WTC11 (cell line): ENCODE data around the gene UBE2J2. TPM values are rescaled to one million over a fixed set of nuclear protein-coding genes. Genes with fewer than 3 reads are reported as not detected.
A peak's percentile ranks its signal among the peaks of the same experiment; 100 is the strongest.

Source experiments
- ATAC-seq: fragments of 200-7000 bp; cut with Tn5 transposase; 2 replicates; pipeline ENCODE4 v1.10.0; 2021; ENCODE audit warnings: mild to moderate bottlenecking, moderate library complexity
- CTCF ChIA-PET: fragments of 300-600 bp; sonication (Branson Sonifier 250); formaldehyde crosslinking; loops from one replicate; lab custom pipeline; 2021; ENCODE audit warnings: antibody characterized with exemption; lab: Charles Lee
- POLR2A ChIA-PET: fragments of 350-600 bp; sonication (Branson Sonifier 250); formaldehyde crosslinking; loops from one replicate; lab custom pipeline; 2021; ENCODE audit warnings: antibody characterized with exemption; lab: Charles Lee
- DNase-seq: peaks from one replicate; pipeline ENCODE4 v3.0.0; 2021; ENCODE audit warnings: low spot score
- H3K27ac Mint-ChIP-seq: 2 replicates; pipeline ENCODE4 v1.8.0; 2021; ENCODE audit warnings: mixed read lengths
- H3K27me3 Mint-ChIP-seq: 2 replicates; pipeline ENCODE4 v1.8.0; 2021; ENCODE audit warnings: low read depth, mild to moderate bottlenecking, moderate library complexity, mixed read lengths
- H3K36me3 Mint-ChIP-seq: 2 replicates; pipeline ENCODE4 v1.8.0; 2021; ENCODE audit warnings: mixed read lengths
- H3K4me1 Mint-ChIP-seq: 2 replicates; pipeline ENCODE4 v1.8.0; 2022; ENCODE audit warnings: mixed read lengths
- H3K4me3 Mint-ChIP-seq: 2 replicates; pipeline ENCODE4 v1.8.0; 2021; ENCODE audit warnings: mild to moderate bottlenecking, moderate library complexity, mixed read lengths
- H3K9me3 Mint-ChIP-seq: 2 replicates; pipeline ENCODE4 v1.8.0; 2021; ENCODE audit warnings: mixed read lengths
- CBFB ChIP-seq: sonication (generic); formaldehyde crosslinking; IDR thresholded peaks from 2 replicates; pipeline ENCODE4 v1.8.1; 2022; ENCODE audit warnings: mild to moderate bottlenecking, low read depth, missing genetic modification reagents
- PRRX2 ChIP-seq: fragments of 250-450 bp; sonication (Bioruptor Pico); IDR thresholded peaks from 2 replicates; pipeline ENCODE4 v1.8.0; 2021; ENCODE audit warnings: mild to moderate bottlenecking
- ZNF138 ChIP-seq: sonication (generic); formaldehyde crosslinking; conservative IDR thresholded peaks from 2 replicates; pipeline ENCODE4 v1.8.1; 2022; ENCODE audit warnings: mild to moderate bottlenecking, moderate library complexity, missing genetic modification reagents
- total RNA-seq: library from RNA; stranded (reverse); gene quantifications from 3 replicates; pipeline ENCODE4 v1.2.3, GENCODE V29; 2021
- TF ChIP-seq, protein P1 (sequence below): sonication (generic); formaldehyde crosslinking; IDR thresholded peaks from 2 replicates; pipeline ENCODE4 v1.8.1; 2023; ENCODE audit warnings: mild to moderate bottlenecking, missing genetic modification reagents
- TF ChIP-seq, protein P2 (sequence below): sonication (generic); formaldehyde crosslinking; IDR thresholded peaks from 2 replicates; pipeline ENCODE4 v1.8.1; 2022; ENCODE audit warnings: missing genetic modification reagents, borderline replicate concordance
- TF ChIP-seq, protein P3 (sequence below): fragments of 250-450 bp; sonication (Bioruptor Pico); IDR thresholded peaks from 2 replicates; pipeline ENCODE4 v1.8.0; 2021; ENCODE audit warnings: mild to moderate bottlenecking

UBE2J2 gene
- total RNA-seq, 1 experiment from 2014 or later, result 72.2 TPM

DNA sequence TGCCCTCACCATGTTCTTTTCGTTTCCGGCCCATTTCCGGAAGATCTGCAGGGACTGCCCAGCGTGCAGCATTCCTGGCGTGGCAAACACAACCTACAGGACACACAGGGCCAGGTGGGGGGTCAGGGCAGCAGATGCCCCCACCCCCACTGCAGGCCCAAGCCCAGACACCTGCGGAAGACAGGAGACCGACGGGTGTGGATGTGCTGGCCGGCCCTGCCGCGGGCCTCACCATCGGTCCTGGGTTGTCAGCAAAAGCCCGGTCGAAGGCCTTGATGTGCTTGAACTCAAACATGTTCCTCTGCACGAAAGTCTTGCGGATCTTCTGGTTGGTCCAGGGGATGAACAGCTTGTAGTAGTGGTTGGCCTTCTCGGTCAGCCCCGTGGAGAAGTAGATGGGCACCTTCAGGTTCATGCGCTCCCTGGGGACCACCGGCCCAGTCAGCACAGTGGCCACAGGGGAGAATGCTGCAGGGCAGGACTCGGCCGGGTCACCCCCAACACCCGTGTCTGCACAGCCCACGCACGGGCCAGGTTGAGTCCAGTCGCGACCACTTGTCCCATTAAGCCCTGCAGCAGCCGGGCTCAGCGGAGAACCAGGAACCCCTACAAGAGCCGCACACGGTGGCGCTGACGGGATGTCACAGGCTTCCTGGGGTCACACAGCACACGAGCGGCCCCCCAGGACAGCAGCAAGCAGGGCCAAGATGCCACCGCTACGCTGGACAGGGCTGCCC lies 40.0 kb upstream of the UBE2J2 start:
- CTCF ChIA-PET, result interaction anchor here (1.4 kb wide), 1 partner anchor 22 kb away, joined by 5 read pairs; no protein-coding TSS in a partner anchor
- Mint-ChIP-seq H3K9me3 (no peaks in the 10 kb centered on the region), H3K36me3 (peaks cover 16% of the 10 kb centered on the region), H3K4me1 (peaks cover 15% of the 10 kb centered on the region), H3K4me3 (no peak overlapping the region), H3K27ac (no peak overlapping the region), H3K27me3 (no peaks in the 10 kb centered on the region)
- POLR2A ChIA-PET, result no interaction called here
- TF ChIP-seq CBFB (CRISPR knock-in tag), result no peak
- TF ChIP-seq, protein P1, sequence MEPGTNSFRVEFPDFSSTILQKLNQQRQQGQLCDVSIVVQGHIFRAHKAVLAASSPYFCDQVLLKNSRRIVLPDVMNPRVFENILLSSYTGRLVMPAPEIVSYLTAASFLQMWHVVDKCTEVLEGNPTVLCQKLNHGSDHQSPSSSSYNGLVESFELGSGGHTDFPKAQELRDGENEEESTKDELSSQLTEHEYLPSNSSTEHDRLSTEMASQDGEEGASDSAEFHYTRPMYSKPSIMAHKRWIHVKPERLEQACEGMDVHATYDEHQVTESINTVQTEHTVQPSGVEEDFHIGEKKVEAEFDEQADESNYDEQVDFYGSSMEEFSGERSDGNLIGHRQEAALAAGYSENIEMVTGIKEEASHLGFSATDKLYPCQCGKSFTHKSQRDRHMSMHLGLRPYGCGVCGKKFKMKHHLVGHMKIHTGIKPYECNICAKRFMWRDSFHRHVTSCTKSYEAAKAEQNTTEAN (CRISPR knock-in tag), result 0 out of 2 replicates have a peak, but pooled peaks have one; percentile 3
- no peak for TF ChIP-seq PRRX2 (CRISPR knock-in tag)
- no peak for TF ChIP-seq ZNF138 (CRISPR knock-in tag)
- DNase-seq (no peak), ATAC-seq (no peak)

DNA sequence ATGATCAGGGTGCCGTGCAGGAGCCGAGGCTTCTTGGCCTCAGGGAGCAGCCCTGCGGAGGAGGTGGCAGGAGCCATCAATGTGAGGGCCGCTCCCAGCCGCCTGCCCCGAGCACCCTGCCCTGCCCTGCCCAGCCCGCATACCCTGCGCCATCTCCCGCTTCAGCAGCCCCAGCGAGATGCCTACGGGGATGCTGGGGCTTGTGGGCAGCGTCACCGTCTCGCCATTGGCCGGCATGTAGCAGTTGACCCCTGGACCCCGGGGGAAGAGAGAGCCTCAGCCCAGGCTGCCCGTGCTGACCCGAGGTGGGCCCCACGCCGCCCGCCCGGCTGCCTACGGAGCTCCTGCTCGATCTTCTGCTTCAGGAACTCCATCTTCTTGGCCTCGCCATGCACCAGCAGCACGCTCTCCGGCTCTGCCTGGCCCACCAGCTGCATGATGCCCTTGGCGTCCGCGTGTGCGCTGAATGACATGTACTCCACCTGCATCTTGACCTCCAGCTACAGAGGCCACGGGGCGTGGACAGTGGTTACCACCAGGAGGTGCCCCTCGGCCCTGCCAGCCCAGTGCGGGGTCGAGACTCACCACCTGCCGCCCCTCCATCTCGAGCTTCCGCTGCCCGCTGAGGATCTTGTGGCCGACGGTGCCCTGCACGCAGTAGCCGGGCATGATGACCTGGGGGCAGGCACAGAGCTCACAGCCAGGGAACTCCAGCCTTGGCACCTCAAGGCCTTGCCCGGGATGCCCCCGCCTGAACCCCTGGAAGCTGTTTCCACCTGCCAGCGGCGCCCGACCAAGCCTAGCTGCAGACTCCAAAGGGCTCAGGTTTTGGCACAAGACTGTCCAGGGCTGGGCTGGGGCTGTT lies 39.0 kb upstream of the UBE2J2 start:
- H3K36me3 Mint-ChIP-seq, result peaks cover 16% of the 10 kb centered on the region
- ChIA-PET CTCF (interaction anchor here (1.4 kb wide), 1 partner anchor 21 kb away, joined by 5 read pairs; no protein-coding TSS in a partner anchor), POLR2A (no interaction called here)

DNA sequence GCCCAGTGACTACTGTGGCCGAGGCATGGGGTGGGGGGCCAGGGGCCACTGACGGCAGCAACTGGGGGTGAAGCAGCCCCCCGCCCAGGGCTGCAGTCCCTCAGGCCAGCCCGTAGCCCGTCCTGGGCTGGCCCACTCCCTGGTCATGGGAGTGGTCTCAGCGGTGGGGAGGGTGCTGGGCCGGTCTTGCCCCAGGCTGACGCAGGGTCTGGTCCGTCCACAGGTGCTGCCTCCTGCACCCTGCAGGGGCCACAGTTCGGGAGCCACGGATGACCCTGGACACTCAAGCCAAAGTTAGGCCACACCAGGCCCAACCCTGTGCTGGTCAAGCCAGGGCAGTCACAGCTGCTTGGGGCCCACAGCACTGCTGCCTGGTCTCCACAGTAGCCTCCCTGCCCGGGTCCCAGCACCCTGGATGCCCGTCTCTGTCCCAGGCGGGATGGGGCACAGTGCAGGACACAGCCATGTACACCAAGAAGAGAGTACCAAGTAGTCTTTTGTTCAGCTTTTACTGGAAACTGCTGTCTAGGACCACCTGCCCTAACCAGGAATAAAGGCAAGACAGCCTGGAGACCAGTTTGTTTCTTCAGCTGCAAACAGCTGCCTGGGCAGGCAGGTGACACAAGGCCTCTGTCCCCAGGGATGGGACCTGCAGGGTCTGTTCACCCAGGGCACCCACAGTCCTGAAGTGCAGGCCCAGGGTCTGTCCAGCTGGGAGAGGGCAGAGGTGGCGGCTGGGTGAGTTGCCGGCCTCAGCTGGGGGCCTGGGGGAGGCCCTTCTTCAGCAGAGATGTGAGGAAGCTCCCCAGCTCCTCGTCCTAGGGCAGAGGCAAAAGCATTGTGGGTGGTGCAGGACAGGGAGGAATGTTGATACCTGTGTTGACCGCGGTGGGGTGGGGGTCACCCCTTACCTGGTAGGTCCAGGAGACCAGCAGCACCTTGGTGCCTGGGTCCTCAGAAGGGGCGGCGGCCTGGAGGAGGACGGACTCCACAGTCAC lies 37.8 kb upstream of the UBE2J2 start:
- no peak overlapping the region for H3K4me3 Mint-ChIP-seq
- H3K27ac Mint-ChIP-seq, result no peak overlapping the region
- TF ChIP-seq, protein P2, sequence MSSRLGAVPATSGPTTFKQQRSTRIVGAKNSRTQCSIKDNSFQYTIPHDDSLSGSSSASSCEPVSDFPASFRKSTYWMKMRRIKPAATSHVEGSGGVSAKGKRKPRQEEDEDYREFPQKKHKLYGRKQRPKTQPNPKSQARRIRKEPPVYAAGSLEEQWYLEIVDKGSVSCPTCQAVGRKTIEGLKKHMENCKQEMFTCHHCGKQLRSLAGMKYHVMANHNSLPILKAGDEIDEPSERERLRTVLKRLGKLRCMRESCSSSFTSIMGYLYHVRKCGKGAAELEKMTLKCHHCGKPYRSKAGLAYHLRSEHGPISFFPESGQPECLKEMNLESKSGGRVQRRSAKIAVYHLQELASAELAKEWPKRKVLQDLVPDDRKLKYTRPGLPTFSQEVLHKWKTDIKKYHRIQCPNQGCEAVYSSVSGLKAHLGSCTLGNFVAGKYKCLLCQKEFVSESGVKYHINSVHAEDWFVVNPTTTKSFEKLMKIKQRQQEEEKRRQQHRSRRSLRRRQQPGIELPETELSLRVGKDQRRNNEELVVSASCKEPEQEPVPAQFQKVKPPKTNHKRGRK (CRISPR knock-in tag), result no peak
- CTCF ChIA-PET, result interaction anchor here (3.2 kb wide), 1 partner anchor 20 kb away, joined by 17 read pairs; no protein-coding TSS in a partner anchor
- H3K27me3 Mint-ChIP-seq, result peaks cover 6% of the 10 kb centered on the region; the same call in 1 of the 2 replicates
- ATAC-seq, result no peak
- peaks cover 13% of the 10 kb centered on the region for H3K36me3 Mint-ChIP-seq
- no peak for DNase-seq
- H3K9me3 Mint-ChIP-seq, result no peaks in the 10 kb centered on the region
- H3K4me1 Mint-ChIP-seq, result peaks cover 23% of the 10 kb centered on the region
- POLR2A ChIA-PET, result interaction anchor here (1.1 kb wide), 1 partner anchor 297 kb away, joined by 3 read pairs; no protein-coding TSS in a partner anchor

More for the DNA sequence above, 39.0 kb upstream of the UBE2J2 start:
- Mint-ChIP-seq H3K4me1 (peaks cover 15% of the 10 kb centered on the region), H3K27me3 (no peaks in the 10 kb centered on the region), H3K27ac (no peak overlapping the region; the same call in 1 of the 2 replicates), H3K4me3 (no peak overlapping the region), H3K9me3 (no peaks in the 10 kb centered on the region)
- no peak for DNase-seq
- TF ChIP-seq, protein P1 (CRISPR knock-in tag), result 0 out of 2 replicates have a peak, but pooled peaks have one; percentile 2
- TF ChIP-seq, protein P3, sequence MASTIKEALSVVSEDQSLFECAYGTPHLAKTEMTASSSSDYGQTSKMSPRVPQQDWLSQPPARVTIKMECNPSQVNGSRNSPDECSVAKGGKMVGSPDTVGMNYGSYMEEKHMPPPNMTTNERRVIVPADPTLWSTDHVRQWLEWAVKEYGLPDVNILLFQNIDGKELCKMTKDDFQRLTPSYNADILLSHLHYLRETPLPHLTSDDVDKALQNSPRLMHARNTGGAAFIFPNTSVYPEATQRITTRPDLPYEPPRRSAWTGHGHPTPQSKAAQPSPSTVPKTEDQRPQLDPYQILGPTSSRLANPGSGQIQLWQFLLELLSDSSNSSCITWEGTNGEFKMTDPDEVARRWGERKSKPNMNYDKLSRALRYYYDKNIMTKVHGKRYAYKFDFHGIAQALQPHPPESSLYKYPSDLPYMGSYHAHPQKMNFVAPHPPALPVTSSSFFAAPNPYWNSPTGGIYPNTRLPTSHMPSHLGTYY (CRISPR knock-in tag), result no peak
- no peak for ATAC-seq
